Measurements from ENCODE around the gene DPH2.

GRCh38 chr1:43963890-43964289 lies 5.9 kb upstream of the DPH2 start:
- TF ChIP-seq EZH2 (IDR thresholded peaks at IDR 0.05; ENCODE audit: insufficient read depth, poor library complexity, severe bottlenecking) (no peak), EZH2phosphoT487 (IDR thresholded peaks at IDR 0.05; ENCODE audit: insufficient read depth, low read depth) (no peak)
